Upper lobe of left lung (tissue), 4 donors: Measurements from ENCODE around the gene CCDC47.

Source experiments
- EP300 ChIP-seq, 4 donors: sonication (generic); formaldehyde crosslinking; IDR thresholded peaks; one replicate each; pipeline ENCODE4 v1.5.1; 2017; ENCODE audit warnings: antibody characterized with exemption in 4 of 4, control low read depth in 2 of 4
- POLR2A ChIP-seq, 4 donors: fragments of 450-650 bp; IDR thresholded peaks; one replicate each; pipeline ENCODE4 v1.5.1; 2016 to 2017; ENCODE audit warnings: antibody characterized with exemption in 4 of 4, mild to moderate bottlenecking in 2 of 4
- TF ChIP-seq, protein P1 (sequence below), 6 experiments: fragments of 450-650 bp in 4 of 6; fragments of 200-600 bp in 2 of 6; sonication (generic) in 2 of 6; IDR thresholded peaks; one replicate each; pipeline ENCODE4 v1.5.1; 2016 to 2019; ENCODE audit warnings: antibody characterized with exemption in 6 of 6

DNA sequence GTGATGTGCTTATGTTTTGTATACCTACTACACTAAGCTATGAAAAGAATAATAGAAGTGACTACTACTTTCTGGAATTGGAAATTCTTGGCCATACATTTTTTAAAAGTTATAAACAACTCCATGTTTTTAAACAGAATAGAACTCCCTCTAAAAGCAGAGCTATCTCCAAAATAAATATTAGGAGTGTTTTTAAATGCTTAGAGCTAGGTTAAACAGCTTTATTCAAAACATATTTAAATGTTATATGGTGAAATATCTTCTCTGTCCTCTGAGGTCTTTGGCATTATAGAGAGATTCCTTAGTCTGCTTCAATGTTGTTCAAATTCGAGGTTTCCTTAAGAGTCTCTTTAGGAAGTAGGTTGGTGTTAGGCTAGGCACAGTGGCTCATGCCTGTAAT is 30.9 kb upstream of the CCDC47 start:
- TF ChIP-seq, protein P1, sequence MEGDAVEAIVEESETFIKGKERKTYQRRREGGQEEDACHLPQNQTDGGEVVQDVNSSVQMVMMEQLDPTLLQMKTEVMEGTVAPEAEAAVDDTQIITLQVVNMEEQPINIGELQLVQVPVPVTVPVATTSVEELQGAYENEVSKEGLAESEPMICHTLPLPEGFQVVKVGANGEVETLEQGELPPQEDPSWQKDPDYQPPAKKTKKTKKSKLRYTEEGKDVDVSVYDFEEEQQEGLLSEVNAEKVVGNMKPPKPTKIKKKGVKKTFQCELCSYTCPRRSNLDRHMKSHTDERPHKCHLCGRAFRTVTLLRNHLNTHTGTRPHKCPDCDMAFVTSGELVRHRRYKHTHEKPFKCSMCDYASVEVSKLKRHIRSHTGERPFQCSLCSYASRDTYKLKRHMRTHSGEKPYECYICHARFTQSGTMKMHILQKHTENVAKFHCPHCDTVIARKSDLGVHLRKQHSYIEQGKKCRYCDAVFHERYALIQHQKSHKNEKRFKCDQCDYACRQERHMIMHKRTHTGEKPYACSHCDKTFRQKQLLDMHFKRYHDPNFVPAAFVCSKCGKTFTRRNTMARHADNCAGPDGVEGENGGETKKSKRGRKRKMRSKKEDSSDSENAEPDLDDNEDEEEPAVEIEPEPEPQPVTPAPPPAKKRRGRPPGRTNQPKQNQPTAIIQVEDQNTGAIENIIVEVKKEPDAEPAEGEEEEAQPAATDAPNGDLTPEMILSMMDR (IDR thresholded peaks at IDR 0.05): no peak
- TF ChIP-seq EP300 (IDR thresholded peaks at IDR 0.05) (no peak), POLR2A (IDR thresholded peaks at IDR 0.05) (no peak)
